Natural killer cell (primary cell): Measurements from ENCODE around the gene BTBD1. TPM values are rescaled to one million over a fixed set of nuclear protein-coding genes. Genes with fewer than 3 reads are reported as not detected.

ENCODE experiments used
- ATAC-seq, 3 donors: fragments of 150-1000 bp in 2 of 3; fragments of 200-7000 bp in 1 of 3; cut with Tn5 transposase; 1 replicate in 1 of 3; 2 replicates in 2 of 3; pipeline ENCODE4 v1.10.0; 2021; ENCODE audit warnings: mild to moderate bottlenecking in 2 of 3, moderate library complexity in 2 of 3
- DNase-seq, 2 donors: peaks; one replicate each; pipeline versions ENCODE4 v3.0.0 to v3.0.0-alpha.2; 2013 to 2021; ENCODE audit warnings: mixed read lengths in 1 of 2
- H3K27ac ChIP-seq: one replicate; pipeline ENCODE4 v1.5.1; 2013; ENCODE audit warnings: mild to moderate bottlenecking, low read length
- H3K27me3 ChIP-seq: one replicate; pipeline ENCODE4 v1.6.1; 2013; ENCODE audit warnings: low read length; ENCODE audit not compliant: control insufficient read depth, insufficient read depth
- H3K36me3 ChIP-seq: one replicate; pipeline ENCODE4 v1.6.1; 2013; ENCODE audit warnings: low read length; ENCODE audit not compliant: control insufficient read depth, insufficient read depth
- H3K4me1 ChIP-seq: one replicate; pipeline ENCODE4 v1.6.1; 2013; ENCODE audit warnings: low read length; ENCODE audit not compliant: control insufficient read depth, insufficient read depth
- H3K4me3 ChIP-seq: one replicate; pipeline ENCODE4 v1.5.1; 2013; ENCODE audit warnings: low read length
- H3K9me3 ChIP-seq: one replicate; pipeline ENCODE4 v1.6.1; 2013; ENCODE audit warnings: low read length; ENCODE audit not compliant: control insufficient read depth, insufficient read depth
- H3K27ac Mint-ChIP-seq, 2 donors: one replicate each; pipeline ENCODE4 v1.8.0; 2022; ENCODE audit warnings: mild to moderate bottlenecking in 2 of 2, mixed read lengths in 2 of 2, moderate library complexity in 1 of 2
- H3K27me3 Mint-ChIP-seq, 2 donors: one replicate each; pipeline ENCODE4 v1.8.0; 2022; ENCODE audit warnings: low read depth in 2 of 2, mixed read lengths in 2 of 2
- H3K36me3 Mint-ChIP-seq: one replicate; pipeline ENCODE4 v1.8.0; 2022; ENCODE audit warnings: mixed read lengths
- H3K4me1 Mint-ChIP-seq, 2 donors: one replicate each; pipeline ENCODE4 v1.8.0; 2022; ENCODE audit warnings: mixed read lengths in 2 of 2
- H3K4me3 Mint-ChIP-seq: one replicate; pipeline ENCODE4 v1.8.0; 2022; ENCODE audit warnings: mild to moderate bottlenecking, moderate library complexity, mixed read lengths
- H3K9me3 Mint-ChIP-seq, 2 donors: one replicate each; pipeline ENCODE4 v1.8.0; 2022; ENCODE audit warnings: mixed read lengths in 2 of 2
- WGBS: methylation state at CpG from one replicate; pipeline ENCODE4 v1.1.7; 2013; ENCODE audit warnings: missing lambda C conversion rate; ENCODE audit not compliant: insufficient coverage; 5-methylcytosine and 5-hydroxymethylcytosine counted together
- intact Hi-C: fragments of 100-400 bp; cut with micrococcal nuclease; formaldehyde crosslinking; loops from one replicate; pipeline ENCODE4 v1.14.2; 2022
- total RNA-seq, 4 donors: library from RNA; stranded (reverse); fragments of 120-200 nt in 1 of 4; gene quantifications; one replicate each; pipeline versions ENCODE4 v1.2.3 to v1.2.4, GENCODE V29; 2013 to 2022
- TF ChIP-seq, protein P1 (sequence below): fragments of 200-600 bp; IDR thresholded peaks from one replicate; pipeline ENCODE4 v1.8.0; 2022; ENCODE audit warnings: antibody characterized with exemption

Gene BTBD1
- total RNA-seq, 3 donors from 2014 or later (not counting 1 experiment from before 2014, with no cell fraction given): 42.5 to 54.4 (median 54.0) TPM

DNA sequence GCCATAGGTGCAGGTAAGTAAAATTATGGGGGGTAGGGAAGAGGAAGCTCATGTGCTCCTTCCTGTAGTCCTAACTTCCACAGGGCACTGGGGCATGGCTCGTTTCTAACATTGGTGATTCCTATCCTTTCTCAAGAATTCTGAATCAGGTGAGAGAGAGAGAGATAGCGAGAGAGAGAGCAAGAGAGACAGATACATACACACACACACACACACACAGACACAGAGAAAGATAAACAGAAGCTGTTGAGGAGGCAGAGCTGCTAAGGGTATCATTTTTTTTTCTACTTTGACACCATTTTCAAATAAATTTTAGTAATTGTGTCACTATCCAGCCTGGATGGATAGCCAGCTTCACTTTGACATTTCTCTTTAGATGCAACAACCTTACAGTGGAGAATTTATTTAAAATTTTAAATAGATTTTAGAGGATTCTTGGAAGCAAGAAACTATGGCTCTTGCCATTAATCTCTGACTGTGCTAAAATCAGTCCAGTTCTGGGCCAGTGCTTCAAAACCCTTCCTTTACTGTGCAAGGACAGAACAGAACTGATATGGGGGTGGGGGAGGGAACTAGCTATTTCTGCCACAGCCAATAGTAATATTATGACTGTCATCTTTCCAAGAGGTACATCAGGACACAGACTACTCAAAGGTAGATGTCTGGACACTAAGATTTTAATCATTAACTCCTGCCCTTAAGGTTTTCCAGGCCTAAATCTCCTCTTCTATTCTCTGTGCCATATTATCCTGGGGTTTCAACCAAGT is 95.7 kb downstream of the BTBD1 start:
- H3K4me3 ChIP-seq: no peak overlapping the region
- H3K9me3 Mint-ChIP-seq: no peaks in the 10 kb centered on the region
- peaks cover 6% of the 10 kb centered on the region in 2 donors for H3K4me1 Mint-ChIP-seq
- no peak for DNase-seq
- no peak for ATAC-seq
- peaks cover 6% of the 10 kb centered on the region for H3K4me1 ChIP-seq
- no peaks in the 10 kb centered on the region for H3K36me3 ChIP-seq
- no peak overlapping the region for H3K27ac Mint-ChIP-seq
- no peak overlapping the region for H3K27ac ChIP-seq
- H3K4me3 Mint-ChIP-seq: no peak overlapping the region
- TF ChIP-seq, protein P1, sequence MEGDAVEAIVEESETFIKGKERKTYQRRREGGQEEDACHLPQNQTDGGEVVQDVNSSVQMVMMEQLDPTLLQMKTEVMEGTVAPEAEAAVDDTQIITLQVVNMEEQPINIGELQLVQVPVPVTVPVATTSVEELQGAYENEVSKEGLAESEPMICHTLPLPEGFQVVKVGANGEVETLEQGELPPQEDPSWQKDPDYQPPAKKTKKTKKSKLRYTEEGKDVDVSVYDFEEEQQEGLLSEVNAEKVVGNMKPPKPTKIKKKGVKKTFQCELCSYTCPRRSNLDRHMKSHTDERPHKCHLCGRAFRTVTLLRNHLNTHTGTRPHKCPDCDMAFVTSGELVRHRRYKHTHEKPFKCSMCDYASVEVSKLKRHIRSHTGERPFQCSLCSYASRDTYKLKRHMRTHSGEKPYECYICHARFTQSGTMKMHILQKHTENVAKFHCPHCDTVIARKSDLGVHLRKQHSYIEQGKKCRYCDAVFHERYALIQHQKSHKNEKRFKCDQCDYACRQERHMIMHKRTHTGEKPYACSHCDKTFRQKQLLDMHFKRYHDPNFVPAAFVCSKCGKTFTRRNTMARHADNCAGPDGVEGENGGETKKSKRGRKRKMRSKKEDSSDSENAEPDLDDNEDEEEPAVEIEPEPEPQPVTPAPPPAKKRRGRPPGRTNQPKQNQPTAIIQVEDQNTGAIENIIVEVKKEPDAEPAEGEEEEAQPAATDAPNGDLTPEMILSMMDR: no peak
- WGBS: no CpG with 5 or more reads among the region's 2 CpGs
- H3K36me3 Mint-ChIP-seq: no peaks in the 10 kb centered on the region
- no peaks in the 10 kb centered on the region for H3K27me3 Mint-ChIP-seq
- H3K9me3 ChIP-seq: no peaks in the 10 kb centered on the region
- H3K27me3 ChIP-seq: no peaks in the 10 kb centered on the region
- intact Hi-C loops: no loop called here

DNA sequence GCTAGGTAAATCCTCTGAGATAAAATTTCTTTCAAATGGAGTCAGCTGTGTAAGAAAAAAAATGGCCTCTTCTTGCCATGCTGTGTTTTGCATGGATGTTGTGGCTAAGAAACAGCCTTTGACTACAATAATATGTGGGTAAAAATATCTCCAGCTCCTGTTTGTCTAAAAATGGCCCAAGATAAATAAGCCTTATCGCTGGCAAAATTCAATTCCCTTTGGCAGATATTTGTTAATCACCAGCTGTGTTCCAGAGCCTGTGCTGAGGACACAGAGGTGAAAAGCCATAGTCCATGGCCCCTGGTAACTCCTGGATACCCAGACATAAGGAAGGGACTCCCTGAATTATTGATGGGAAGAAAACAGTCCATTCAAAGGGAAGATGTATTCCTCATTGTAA is 96.4 kb downstream of the BTBD1 start:
- DNase-seq: no peak
- WGBS: 93% methylated on average over 1 of the region's 1 CpG

DNA sequence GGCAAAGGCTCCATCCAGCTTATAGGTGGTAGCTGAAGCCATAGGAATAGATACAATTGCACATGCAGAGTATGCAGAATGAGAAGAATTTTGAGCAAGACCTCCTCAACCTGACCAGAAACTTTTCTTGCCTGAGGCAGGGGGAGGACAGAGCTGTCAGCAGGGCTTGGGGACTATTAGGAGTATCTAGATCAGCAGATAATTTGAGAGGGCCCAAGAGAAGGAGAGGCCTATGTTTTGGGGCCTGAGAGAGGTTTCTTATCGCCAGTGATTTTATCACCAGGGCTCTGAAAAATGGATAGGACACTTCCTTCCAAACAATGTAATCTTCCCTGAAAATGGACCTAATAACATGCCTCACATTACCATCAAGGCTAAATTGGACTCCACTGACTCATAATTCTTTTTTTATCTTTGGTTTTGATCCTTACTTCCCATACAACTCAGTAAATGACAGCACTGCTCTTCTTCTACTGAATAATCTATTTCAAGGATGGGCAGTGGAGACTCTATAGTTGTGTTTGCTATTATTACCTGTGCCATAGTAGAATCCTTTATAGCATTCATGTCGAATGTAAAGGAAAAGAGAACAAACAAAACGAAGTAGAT is 96.9 kb downstream of the BTBD1 start:
- Histone ChIP-seq H3K9me3 (no peaks in the 10 kb centered on the region), H3K27ac (no peak overlapping the region), H3K27me3 (no peaks in the 10 kb centered on the region), H3K36me3 (no peaks in the 10 kb centered on the region), H3K4me3 (no peak overlapping the region), H3K4me1 (peaks cover 14% of the 10 kb centered on the region)
- Mint-ChIP-seq H3K4me3 (no peak overlapping the region), H3K36me3 (no peaks in the 10 kb centered on the region), H3K27ac (no peak overlapping the region), H3K27me3 (no peaks in the 10 kb centered on the region), H3K9me3 (no peaks in the 10 kb centered on the region), H3K4me1 (peaks cover 13% of the 10 kb centered on the region in 2 donors)
- DNase-seq: no peak
- TF ChIP-seq, protein P1: no peak
- intact Hi-C loops: no loop called here
- ATAC-seq: no peak
- WGBS: 64% methylated on average over 3 of the region's 3 CpGs

More for the DNA sequence above, 96.4 kb downstream of the BTBD1 start:
- H3K36me3 Mint-ChIP-seq: no peaks in the 10 kb centered on the region
- TF ChIP-seq, protein P1: no peak
- no peak overlapping the region for H3K27ac Mint-ChIP-seq
- no peaks in the 10 kb centered on the region for H3K36me3 ChIP-seq
- no peak overlapping the region for H3K4me3 ChIP-seq
- H3K27me3 ChIP-seq: no peaks in the 10 kb centered on the region
- no peaks in the 10 kb centered on the region for H3K27me3 Mint-ChIP-seq
- intact Hi-C loops: no loop called here
- peaks cover 13% of the 10 kb centered on the region in 2 donors for H3K4me1 Mint-ChIP-seq
- peaks cover 13% of the 10 kb centered on the region for H3K4me1 ChIP-seq
- no peaks in the 10 kb centered on the region for H3K9me3 Mint-ChIP-seq
- no peak overlapping the region for H3K4me3 Mint-ChIP-seq
- no peak overlapping the region for H3K27ac ChIP-seq
- no peaks in the 10 kb centered on the region for H3K9me3 ChIP-seq
- ATAC-seq: no peak
